Neuronal stem cell (in vitro differentiated cells): ENCODE measurements around the gene TECRL.

Experiments
- DNase-seq: peaks from one replicate; pipeline ENCODE4 v3.0.0-alpha.2; 2013; ENCODE audit warnings: low spot score
- H2AFZ ChIP-seq: one replicate; pipeline ENCODE4 v1.6.1; 2013; ENCODE audit warnings: mild to moderate bottlenecking, low read length, inconsistent platforms
- H2AK5ac ChIP-seq: 2 replicates; pipeline ENCODE4 v1.6.1; 2013; ENCODE audit warnings: low read depth, mild to moderate bottlenecking, inconsistent platforms, low read length, moderate library complexity, mixed read lengths
- H2BK120ac ChIP-seq: 2 replicates; pipeline ENCODE4 v1.6.1; 2013; ENCODE audit warnings: low read depth, mild to moderate bottlenecking, inconsistent platforms, low read length, moderate library complexity, mixed read lengths
- H2BK12ac ChIP-seq: one replicate; pipeline ENCODE4 v1.6.1; 2013; ENCODE audit warnings: low read length, inconsistent platforms
- H2BK15ac ChIP-seq: 2 replicates; pipeline ENCODE4 v1.6.1; 2013; ENCODE audit warnings: mild to moderate bottlenecking, low read length, inconsistent platforms, mixed read lengths
- H2BK5ac ChIP-seq: one replicate; pipeline ENCODE4 v1.6.1; 2013; ENCODE audit warnings: inconsistent platforms, mild to moderate bottlenecking, low read length, moderate library complexity
- H3K14ac ChIP-seq: one replicate; pipeline ENCODE4 v1.6.1; 2013; ENCODE audit warnings: low read length, inconsistent platforms
- H3K18ac ChIP-seq: 2 replicates; pipeline ENCODE4 v1.6.1; 2013; ENCODE audit warnings: low read length, inconsistent platforms
- H3K23ac ChIP-seq: 2 replicates; pipeline ENCODE4 v1.6.1; 2013; ENCODE audit warnings: low read depth, mild to moderate bottlenecking, mixed read lengths, low read length, inconsistent platforms; ENCODE audit not compliant: poor library complexity
- H3K27ac ChIP-seq: replicated peaks from 3 replicates; pipeline ENCODE4 v1.5.1; 2013; ENCODE audit warnings: low read length, inconsistent platforms
- H3K27me3 ChIP-seq, 3 experiments: 2 replicates each; pipeline ENCODE4 v1.6.1; 2013; ENCODE audit warnings: low read length in 3 of 3, mild to moderate bottlenecking in 2 of 3, inconsistent platforms in 1 of 3, low read depth in 1 of 3, mixed read lengths in 1 of 3, moderate library complexity in 1 of 3; ENCODE audit not compliant: control insufficient read depth in 3 of 3, insufficient read depth in 3 of 3
- H3K36me3 ChIP-seq, 2 donors: replicated peaks in 1 of 2; 2 replicates each; pipeline ENCODE4 v1.6.1; 2013; ENCODE audit warnings: low read length in 2 of 2; ENCODE audit not compliant: control insufficient read depth in 2 of 2, insufficient read depth in 2 of 2
- H3K4ac ChIP-seq: 2 replicates; pipeline ENCODE4 v1.6.1; 2013; ENCODE audit warnings: inconsistent platforms, mild to moderate bottlenecking, low read length, moderate library complexity
- H3K4me1 ChIP-seq, 2 donors: 1 replicate in 1 of 2; 2 replicates in 1 of 2; pipeline ENCODE4 v1.6.1; 2013; ENCODE audit warnings: low read length in 2 of 2, low read depth in 1 of 2; ENCODE audit not compliant: control insufficient read depth in 2 of 2, insufficient read depth in 1 of 2
- H3K4me2 ChIP-seq: one replicate; pipeline ENCODE4 v1.6.1; 2013; ENCODE audit warnings: mild to moderate bottlenecking, low read length, inconsistent platforms; ENCODE audit not compliant: insufficient read depth, poor library complexity, severe bottlenecking
- H3K4me3 ChIP-seq, 2 donors: 2 replicates each; pipeline ENCODE4 v1.5.1; 2013; ENCODE audit warnings: low read length in 2 of 2, mild to moderate bottlenecking in 2 of 2, inconsistent platforms in 1 of 2, moderate library complexity in 1 of 2
- H3K79me1 ChIP-seq: one replicate; pipeline ENCODE4 v1.6.1; 2013; ENCODE audit warnings: low read depth, mild to moderate bottlenecking, inconsistent platforms, low read length, moderate library complexity
- H3K9ac ChIP-seq: one replicate; pipeline ENCODE4 v1.6.1; 2013; ENCODE audit warnings: mild to moderate bottlenecking, low read depth, low read length, inconsistent platforms; ENCODE audit not compliant: poor library complexity
- H3K9me3 ChIP-seq, 2 donors: replicated peaks in 1 of 2; 2 replicates each; pipeline versions ENCODE3 to v1.6.1; 2013; ENCODE audit warnings: low read length in 2 of 2, mild to moderate bottlenecking in 2 of 2, inconsistent platforms in 1 of 2, low read depth in 1 of 2, mixed read lengths in 1 of 2, moderate library complexity in 1 of 2; ENCODE audit not compliant: control insufficient read depth in 2 of 2, insufficient read depth in 1 of 2
- H4K8ac ChIP-seq: one replicate; pipeline ENCODE4 v1.6.1; 2013; ENCODE audit warnings: low read depth, mild to moderate bottlenecking, inconsistent platforms, low read length, moderate library complexity
- H4K91ac ChIP-seq: one replicate; pipeline ENCODE4 v1.6.1; 2013; ENCODE audit warnings: low read length, low read depth, mild to moderate bottlenecking, inconsistent platforms; ENCODE audit not compliant: poor library complexity
- WGBS, 2 donors: extraction: QIAGEN DNeasy Blood & Tissue Kit; methylation state at CpG; one replicate each; pipeline ENCODE4 v1.1.7; 2013; ENCODE audit warnings: missing lambda C conversion rate in 2 of 2, mixed read lengths in 1 of 2; ENCODE audit not compliant: insufficient read length in 2 of 2, insufficient replicate concordance in 1 of 2; ENCODE audit errors: extremely low coverage in 2 of 2; 5-methylcytosine and 5-hydroxymethylcytosine counted together

The TECRL gene

DNA sequence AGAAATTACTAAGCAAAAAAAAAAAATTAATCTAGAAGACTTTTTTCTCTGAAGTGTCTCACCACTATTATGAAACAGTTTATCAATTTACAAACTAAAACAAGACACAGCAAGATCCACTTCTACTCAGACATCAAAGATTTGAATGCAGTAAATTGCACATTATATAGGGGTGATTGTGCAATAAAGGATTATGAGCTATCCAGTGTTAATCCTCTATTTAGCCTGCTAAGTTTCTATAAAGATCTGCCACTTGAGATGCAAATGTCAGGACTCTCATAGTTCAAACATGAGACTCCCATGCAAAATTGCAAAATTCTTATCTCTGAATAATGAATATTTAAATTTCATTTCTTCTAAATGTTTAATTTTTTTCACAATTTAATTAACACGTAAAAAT is 2.2 kb downstream of the TECRL start:
- Histone ChIP-seq H3K9ac (no peak overlapping the region), H3K27me3 (no peaks in the 10 kb centered on the region), H2BK12ac (no peak overlapping the region), H3K36me3 (no peaks in the 10 kb centered on the region), H3K79me1 (no peaks in the 10 kb centered on the region), H3K23ac (no peak overlapping the region), H4K91ac (no peak overlapping the region), H3K4me2 (no peak overlapping the region), H3K14ac (no peak overlapping the region), H3K27ac (no peak overlapping the region), H2AK5ac (no peak overlapping the region), H3K9me3 (no peaks in the 10 kb centered on the region), H3K18ac (no peak overlapping the region), H3K4me1 (no peaks in the 10 kb centered on the region), H2BK5ac (no peak overlapping the region), H2AFZ (no peak overlapping the region), H3K4ac (no peak overlapping the region), H4K8ac (no peak overlapping the region), H2BK120ac (no peak overlapping the region), H2BK15ac (no peak overlapping the region), H3K4me3 (no peak overlapping the region)
- DNase-seq, result no peak
- no CpG with 5 or more reads among the region's 1 CpG for WGBS, 2 donors

DNA sequence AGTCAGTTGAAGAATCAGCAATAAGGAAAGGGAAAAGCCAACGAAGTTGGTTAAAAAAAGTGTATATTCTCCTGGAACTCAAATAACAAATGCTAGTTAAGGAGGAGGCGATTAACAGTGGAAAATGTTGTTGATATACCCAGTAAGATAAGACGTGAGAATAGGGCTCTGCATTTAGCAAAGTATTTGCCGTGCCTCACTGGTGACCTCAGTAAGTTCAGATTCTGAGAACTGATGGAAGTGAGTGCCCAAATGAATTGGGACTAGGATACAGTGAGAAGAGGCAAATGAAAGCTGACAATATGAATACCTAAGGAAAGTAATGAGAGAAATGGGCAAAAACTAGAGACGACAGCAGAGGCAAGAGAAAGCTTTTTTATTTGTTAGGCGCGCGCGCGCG is 3.5 kb downstream of the TECRL start:
- Histone ChIP-seq H2BK5ac (no peak overlapping the region), H2AFZ (no peak overlapping the region), H2BK12ac (no peak overlapping the region), H3K27ac (no peak overlapping the region), H4K91ac (no peak overlapping the region), H3K18ac (no peak overlapping the region), H3K4me1 (no peaks in the 10 kb centered on the region), H4K8ac (no peak overlapping the region), H3K9ac (no peak overlapping the region), H3K4ac (no peak overlapping the region), H3K27me3 (no peaks in the 10 kb centered on the region), H2AK5ac (no peak overlapping the region), H3K23ac (no peak overlapping the region), H3K36me3 (no peaks in the 10 kb centered on the region), H3K4me3 (no peak overlapping the region), H3K4me2 (no peak overlapping the region), H2BK15ac (no peak overlapping the region), H3K14ac (no peak overlapping the region), H2BK120ac (no peak overlapping the region), H3K79me1 (no peaks in the 10 kb centered on the region), H3K9me3 (no peaks in the 10 kb centered on the region)
- DNase-seq, result no peak
- no CpG with 5 or more reads among the region's 11 CpGs for WGBS, 2 donors

DNA sequence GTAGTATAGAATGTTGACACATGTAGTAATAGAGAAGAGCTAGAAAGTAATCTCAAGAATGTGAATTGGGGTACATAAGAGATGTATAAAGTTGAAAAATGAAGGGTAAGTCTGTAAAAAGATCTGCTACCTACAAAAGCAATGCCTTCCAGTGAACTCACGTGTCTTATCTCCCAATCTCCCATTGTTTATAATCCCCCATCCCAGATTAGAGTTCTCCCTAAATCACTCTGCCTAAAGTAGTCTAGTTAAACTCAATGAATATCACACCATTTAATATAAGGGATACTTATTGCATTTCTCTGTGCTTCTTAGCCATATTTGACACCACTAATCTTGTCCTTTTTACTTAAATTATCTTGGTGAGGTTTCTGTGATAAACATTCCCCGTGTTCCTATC is 6.6 kb downstream of the TECRL start:
- H4K91ac ChIP-seq, result no peak overlapping the region
- DNase-seq, result no peak
- H3K36me3 ChIP-seq, result no peaks in the 10 kb centered on the region
- no peaks in the 10 kb centered on the region for H3K9me3 ChIP-seq
- no peak overlapping the region for H2BK15ac ChIP-seq
- H4K8ac ChIP-seq, result no peak overlapping the region
- H3K4me3 ChIP-seq, result no peak overlapping the region
- no peaks in the 10 kb centered on the region for H3K79me1 ChIP-seq
- no CpG with 5 or more reads among the region's 2 CpGs for WGBS, 2 donors
- no peak overlapping the region for H2BK5ac ChIP-seq
- H2BK120ac ChIP-seq, result no peak overlapping the region
- no peak overlapping the region for H2AK5ac ChIP-seq
- no peaks in the 10 kb centered on the region for H3K4me1 ChIP-seq
- no peak overlapping the region for H3K4me2 ChIP-seq
- no peak overlapping the region for H3K14ac ChIP-seq
- H3K18ac ChIP-seq, result no peak overlapping the region
- no peak overlapping the region for H3K4ac ChIP-seq
- H3K9ac ChIP-seq, result no peak overlapping the region
- no peak overlapping the region for H2BK12ac ChIP-seq
- H2AFZ ChIP-seq, result no peak overlapping the region
- H3K27ac ChIP-seq, result no peak overlapping the region
- H3K23ac ChIP-seq, result no peak overlapping the region
- no peaks in the 10 kb centered on the region for H3K27me3 ChIP-seq

DNA sequence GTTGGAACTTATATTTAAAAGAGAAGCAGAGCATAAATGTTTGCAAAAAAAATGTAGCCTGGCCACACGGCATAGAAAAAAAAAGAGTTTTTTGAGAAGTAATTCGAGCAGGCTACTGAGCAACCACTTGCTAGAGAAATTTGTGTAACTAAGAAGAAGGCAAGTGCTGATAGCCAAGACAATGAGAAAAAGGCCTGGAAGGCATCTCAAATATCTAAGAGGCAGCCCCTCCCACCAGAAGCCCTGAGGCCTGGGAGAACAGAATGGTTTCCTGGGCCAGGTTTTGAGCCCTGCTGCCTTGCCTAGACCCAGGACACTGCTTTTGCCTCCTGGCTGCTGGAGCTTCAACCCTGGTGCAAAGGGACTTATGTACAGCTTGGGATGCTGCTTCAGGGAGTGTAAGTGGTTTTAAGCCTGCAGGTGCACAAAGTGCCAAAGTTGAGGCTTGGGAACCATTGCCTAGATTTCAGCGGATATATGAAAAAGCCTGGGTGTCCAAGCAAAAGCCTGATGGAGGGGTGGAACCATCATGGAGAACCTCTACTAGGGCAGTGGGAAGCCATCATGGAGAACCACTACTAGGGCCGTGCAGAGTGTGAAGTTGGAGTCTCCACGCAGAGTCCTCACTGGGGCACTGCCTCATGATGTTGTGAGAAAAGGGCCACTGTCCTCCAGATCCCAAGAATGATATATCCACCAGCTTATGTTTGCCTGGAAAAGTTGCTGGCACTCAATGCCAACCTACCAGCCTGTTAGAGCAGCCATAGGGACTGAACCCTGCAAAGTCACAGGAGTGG is 9.7 kb downstream of the TECRL start:
- no CpG with 5 or more reads among the region's 5 CpGs for WGBS, 2 donors
- DNase-seq, result no peak
- H2BK12ac ChIP-seq, result no peak overlapping the region

More for the DNA sequence above, 9.7 kb downstream of the TECRL start:
- Histone ChIP-seq H4K8ac (no peak overlapping the region), H3K27me3 (no peaks in the 10 kb centered on the region), H2BK120ac (no peak overlapping the region), H2AFZ (no peak overlapping the region), H3K4me1 (no peaks in the 10 kb centered on the region), H3K23ac (no peak overlapping the region), H2BK15ac (no peak overlapping the region), H3K79me1 (no peaks in the 10 kb centered on the region), H3K36me3 (no peaks in the 10 kb centered on the region), H3K14ac (no peak overlapping the region), H3K18ac (no peak overlapping the region), H2BK5ac (no peak overlapping the region), H3K9ac (no peak overlapping the region), H3K4me3 (no peak overlapping the region), H4K91ac (no peak overlapping the region), H3K9me3 (no peaks in the 10 kb centered on the region), H3K4me2 (no peak overlapping the region), H2AK5ac (no peak overlapping the region), H3K27ac (no peak overlapping the region), H3K4ac (no peak overlapping the region)
